Astrocyte (in vitro differentiated cells and primary cell): Measurements from ENCODE around the gene AP3B2. TPM values are rescaled to one million over a fixed set of nuclear protein-coding genes. Genes with fewer than 3 reads are reported as not detected.

Source experiments
- DNase-seq: peaks from one replicate; pipeline ENCODE4 v3.0.0-alpha.2; 2010; ENCODE audit warnings: low read depth
- FAIRE-seq: peaks from 2 replicates; lab custom pipeline; 2011; peaks lifted over from hg19 to GRCh38; lab: Jason Lieb, UNC
- H2AFZ ChIP-seq: 2 replicates; pipeline ENCODE4 v1.6.0; 2012; ENCODE audit warnings: low read depth, low read length, inconsistent platforms
- H3K27ac ChIP-seq: 2 replicates; pipeline ENCODE4 v1.5.1; 2011; ENCODE audit warnings: low read depth, low read length, inconsistent platforms
- H3K27me3 ChIP-seq: 2 replicates; pipeline ENCODE4 v1.6.0; 2011; ENCODE audit warnings: low read length, inconsistent platforms; ENCODE audit not compliant: insufficient read depth
- H3K36me3 ChIP-seq: 2 replicates; pipeline ENCODE4 v1.5.1; 2011; ENCODE audit warnings: low read length, inconsistent platforms; ENCODE audit not compliant: insufficient read depth
- H3K4me1 ChIP-seq: 2 replicates; pipeline ENCODE4 v1.5.1; 2011; ENCODE audit warnings: low read length, inconsistent platforms; ENCODE audit not compliant: insufficient read depth
- H3K4me2 ChIP-seq: 2 replicates; pipeline ENCODE4 v1.6.0; 2012; ENCODE audit warnings: low read length, inconsistent platforms
- H3K4me3 ChIP-seq: 2 replicates; pipeline ENCODE4 v1.5.1; 2011; ENCODE audit warnings: low read depth, mild to moderate bottlenecking, low read length, inconsistent platforms; ENCODE audit not compliant: insufficient read depth
- H3K79me2 ChIP-seq: 2 replicates; pipeline ENCODE4 v1.6.0; 2012; ENCODE audit warnings: mild to moderate bottlenecking, low read length, inconsistent platforms; ENCODE audit not compliant: insufficient read depth
- H3K9ac ChIP-seq: 2 replicates; pipeline ENCODE4 v1.6.0; 2012; ENCODE audit warnings: mild to moderate bottlenecking, low read length, inconsistent platforms
- H3K9me3 ChIP-seq: 2 replicates; pipeline ENCODE4 v1.5.1; 2012; ENCODE audit warnings: low read depth, mild to moderate bottlenecking, low read length, inconsistent platforms; ENCODE audit not compliant: insufficient read depth
- H4K20me1 ChIP-seq: 2 replicates; pipeline ENCODE4 v1.6.0; 2012; ENCODE audit warnings: low read length, inconsistent platforms; ENCODE audit not compliant: insufficient read depth
- H3K27ac Mint-ChIP-seq: one replicate; pipeline ENCODE4 v1.8.0; 2021; ENCODE audit warnings: mild to moderate bottlenecking, mixed read lengths; ENCODE audit not compliant: unreplicated experiment
- H3K27me3 Mint-ChIP-seq: one replicate; pipeline ENCODE4 v1.8.0; 2021; ENCODE audit warnings: low read depth, mixed read lengths; ENCODE audit not compliant: unreplicated experiment
- H3K36me3 Mint-ChIP-seq: one replicate; pipeline ENCODE4 v1.8.0; 2021; ENCODE audit warnings: low read depth, mixed read lengths; ENCODE audit not compliant: unreplicated experiment
- H3K4me1 Mint-ChIP-seq: one replicate; pipeline ENCODE4 v1.8.0; 2021; ENCODE audit warnings: low read depth, mixed read lengths; ENCODE audit not compliant: unreplicated experiment
- H3K4me3 Mint-ChIP-seq: one replicate; pipeline ENCODE4 v1.8.0; 2021; ENCODE audit warnings: mild to moderate bottlenecking, moderate library complexity, mixed read lengths; ENCODE audit not compliant: unreplicated experiment
- H3K9me3 Mint-ChIP-seq: one replicate; pipeline ENCODE4 v1.8.0; 2021; ENCODE audit warnings: mild to moderate bottlenecking, mixed read lengths; ENCODE audit not compliant: unreplicated experiment
- CTCF ChIP-seq: IDR thresholded peaks from 2 replicates; pipeline ENCODE4 v1.5.1; 2011; ENCODE audit warnings: low read depth, mild to moderate bottlenecking, inconsistent platforms, low read length, moderate library complexity; ENCODE audit not compliant: insufficient read depth
- EZH2 ChIP-seq: IDR thresholded peaks from 2 replicates; pipeline ENCODE4 v1.6.1; 2012; ENCODE audit warnings: mild to moderate bottlenecking, low read length, inconsistent platforms; ENCODE audit not compliant: insufficient read depth
- total RNA-seq: library from RNA; stranded (reverse); gene quantifications from 2 replicates; pipeline ENCODE4 v1.2.1, GENCODE V29; 2021

AP3B2 gene
- total RNA-seq, 1 donor from 2014 or later = 7.2 TPM

GRCh38 chr15:82697735-82698407 is 11.8 kb downstream of the AP3B2 start:
- TF ChIP-seq CTCF (no peak), EZH2 (no peak)
- H3K79me2 ChIP-seq = no peaks in the 10 kb centered on the region
- no peaks in the 10 kb centered on the region for H3K9me3 Mint-ChIP-seq
- no peak overlapping the region for H2AFZ ChIP-seq
- H3K9ac ChIP-seq = no peak overlapping the region
- no peak overlapping the region for H3K4me3 ChIP-seq
- H3K4me3 Mint-ChIP-seq = no peak overlapping the region
- no peaks in the 10 kb centered on the region for H3K4me1 ChIP-seq
- no peaks in the 10 kb centered on the region for H3K36me3 Mint-ChIP-seq
- FAIRE-seq = no peak
- H3K9me3 ChIP-seq = no peaks in the 10 kb centered on the region
- no peaks in the 10 kb centered on the region for H3K4me1 Mint-ChIP-seq
- H3K27ac Mint-ChIP-seq = no peak overlapping the region
- H4K20me1 ChIP-seq = no peaks in the 10 kb centered on the region
- H3K27ac ChIP-seq = no peak overlapping the region
- no peaks in the 10 kb centered on the region for H3K27me3 ChIP-seq
- no peak for DNase-seq
- H3K4me2 ChIP-seq = no peak overlapping the region
- no peaks in the 10 kb centered on the region for H3K36me3 ChIP-seq
- H3K27me3 Mint-ChIP-seq = peaks cover 1% of the 10 kb centered on the region

- H3K27ac Mint-ChIP-seq = no peak overlapping the region
- Histone ChIP-seq H3K36me3 (no peaks in the 10 kb centered on the region), H3K9ac (no peak overlapping the region)
Measured at GRCh38 chr15:82692171-82692570, 17.5 kb downstream of the AP3B2 start.

More at GRCh38 chr15:82692171-82692570, 17.5 kb downstream of the AP3B2 start:
- Mint-ChIP-seq H3K4me1 (no peaks in the 10 kb centered on the region), H3K9me3 (peaks cover 2% of the 10 kb centered on the region), H3K4me3 (no peak overlapping the region), H3K27me3 (no peaks in the 10 kb centered on the region), H3K36me3 (peaks cover 7% of the 10 kb centered on the region)
- no peaks in the 10 kb centered on the region for H4K20me1 ChIP-seq
- no peak for DNase-seq
- TF ChIP-seq EZH2 (no peak), CTCF (no peak)
- H3K4me3 ChIP-seq = no peak overlapping the region
- H3K4me2 ChIP-seq = no peak overlapping the region
- H3K27ac ChIP-seq = no peak overlapping the region
- H3K9me3 ChIP-seq = no peaks in the 10 kb centered on the region
- no peak for FAIRE-seq
- H3K79me2 ChIP-seq = no peaks in the 10 kb centered on the region
- H3K27me3 ChIP-seq = no peaks in the 10 kb centered on the region
- no peak overlapping the region for H2AFZ ChIP-seq
- no peaks in the 10 kb centered on the region for H3K4me1 ChIP-seq
